Spleen (tissue), 11 donors: ENCODE data around the gene SMC4. TPM values are rescaled to one million over a fixed set of nuclear protein-coding genes. Genes with fewer than 3 reads are reported as not detected.

Source experiments
- DNase-seq: peaks from one replicate; pipeline ENCODE4 v3.0.0-alpha.2; 2020
- H3K27ac ChIP-seq, 8 donors: fragments of 200-600 bp; sonication (generic) in 7 of 8; 1 replicate in 4 of 8; 2 replicates in 4 of 8; pipeline versions ENCODE4 v1.5.0 to v1.8.0; 2016 to 2021; ENCODE audit warnings: inconsistent platforms in 4 of 8, mild to moderate bottlenecking in 4 of 8, moderate library complexity in 1 of 8
- H3K27me3 ChIP-seq, 7 donors: fragments of 200-600 bp; sonication (generic) in 6 of 7; replicated peaks in 1 of 7; 1 replicate in 4 of 7; 2 replicates in 3 of 7; pipeline versions ENCODE4 v1.5.0 to v1.8.0; 2016 to 2021; ENCODE audit warnings: inconsistent platforms in 3 of 7, mild to moderate bottlenecking in 1 of 7
- H3K36me3 ChIP-seq, 6 donors: fragments of 200-600 bp; sonication (generic) in 5 of 6; 1 replicate in 4 of 6; 2 replicates in 2 of 6; pipeline versions ENCODE4 v1.5.0 to v1.8.0; 2016 to 2021; ENCODE audit warnings: inconsistent platforms in 2 of 6
- H3K4me1 ChIP-seq, 6 donors: fragments of 200-600 bp; sonication (generic) in 5 of 6; 1 replicate in 3 of 6; 2 replicates in 3 of 6; pipeline versions ENCODE4 v1.5.0 to v1.8.0; 2016 to 2021; ENCODE audit warnings: inconsistent platforms in 3 of 6
- H3K4me3 ChIP-seq, 8 donors: fragments of 200-600 bp; sonication (generic) in 7 of 8; 1 replicate in 4 of 8; 2 replicates in 4 of 8; pipeline versions ENCODE4 v1.5.0 to v1.8.0; 2016 to 2021; ENCODE audit warnings: inconsistent platforms in 4 of 8, mild to moderate bottlenecking in 4 of 8, moderate library complexity in 2 of 8
- H3K9me3 ChIP-seq, 8 donors: fragments of 200-600 bp; sonication (generic) in 7 of 8; 1 replicate in 4 of 8; 2 replicates in 4 of 8; pipeline versions ENCODE4 v1.5.0 to v1.8.0; 2016 to 2021; ENCODE audit warnings: inconsistent platforms in 4 of 8
- POLR2A ChIP-seq, 3 donors: fragments of 450-650 bp; IDR thresholded peaks; one replicate each; pipeline ENCODE4 v1.5.1; 2017; ENCODE audit warnings: antibody characterized with exemption in 3 of 3, mild to moderate bottlenecking in 1 of 3
- POLR2AphosphoS5 ChIP-seq, 3 donors: sonication (generic); formaldehyde crosslinking; IDR thresholded peaks; one replicate each; pipeline ENCODE4 v1.5.1; 2017; ENCODE audit warnings: antibody characterized with exemption in 3 of 3
- WGBS, 5 donors: extraction: QIAGEN DNeasy Blood & Tissue Kit in 3 of 5; methylation state at CpG; one replicate each; pipeline versions ENCODE4 v1.1.5 to v1.1.7; 2013 to 2018; 5-methylcytosine and 5-hydroxymethylcytosine counted together
- intact Hi-C: fragments of 100-400 bp; cut with DNase I; formaldehyde crosslinking; loops from one replicate; pipeline ENCODE4 v1.15.0; 2023; ENCODE audit warnings: low total_unique reads
- polyA plus RNA-seq, 3 donors: library from polyadenylated mRNA; stranded (reverse); fragments of 200-250 nt; gene quantifications; one replicate each; pipeline ENCODE4 v1.2.1, GENCODE V29; 2013
- total RNA-seq, 7 donors: library from RNA; depleted of rRNA in 3 of 7; stranded (reverse); fragments of >200 nt in 3 of 7; fragmentation: NEBNext Ultra II Directional in 4 of 7; extraction: Animal tissue kit (Norgen Biotek cat#: 25700) in 4 of 7; gene quantifications; one replicate each; pipeline versions ENCODE4 v1.1.0 to v1.2.1, GENCODE V29; 2016 to 2021
- TF ChIP-seq, protein P1 (sequence below), 11 experiments: fragments of 200-600 bp in 7 of 11; fragments of 450-650 bp in 4 of 11; sonication (generic) in 4 of 11; IDR thresholded peaks in 8 of 11; conservative IDR thresholded peaks in 3 of 11; 1 replicate in 7 of 11; 2 replicates in 4 of 11; pipeline versions ENCODE4 v1.4.0 to v1.8.0; 2016 to 2021; ENCODE audit warnings: antibody characterized with exemption in 11 of 11, inconsistent platforms in 4 of 11, mild to moderate bottlenecking in 1 of 11
- donor health status: healthy with polysubstance abuse.
- donor health status: DM: no; HTN: no; CAD: no; lungs with moderate emphysema.
- donor health status: DM: no; HTN: no; CAD: no.
- donor health status: Bipolar disorder and iron deficiency.
- donor health status: healthy.
- donor health status: DM: no; HTN: no; CAD: no.
- donor health status: DM: yes; HTN: yes; CAD: no.

The SMC4 gene
- total and polyA plus RNA-seq, 10 donors, result 21.2 to 112 (median 52.0) TPM

GRCh38 chr3:160413613-160414248, 14.3 kb downstream of the SMC4 start:
- peaks cover 0 to 36% (median 2%) of the 10 kb centered on the region in 6 donors for H3K4me1 ChIP-seq
- H3K4me3 ChIP-seq, result no peak overlapping the region
- 36 to 41% (median 40%) methylated on average over 3 of the region's 3 CpGs for WGBS, 5 donors
- no peaks in the 10 kb centered on the region for H3K27me3 ChIP-seq
- intact Hi-C loops, result loop anchor here (10.0 kb wide), 1 partner anchor 379 kb away; no protein-coding TSS in a partner anchor
- peaks cover 0 to 87% (median 31%) of the 10 kb centered on the region in 6 donors for H3K36me3 ChIP-seq
- TF ChIP-seq POLR2AphosphoS5 (IDR thresholded peaks at IDR 0.05), result no peak
- TF ChIP-seq, protein P1, sequence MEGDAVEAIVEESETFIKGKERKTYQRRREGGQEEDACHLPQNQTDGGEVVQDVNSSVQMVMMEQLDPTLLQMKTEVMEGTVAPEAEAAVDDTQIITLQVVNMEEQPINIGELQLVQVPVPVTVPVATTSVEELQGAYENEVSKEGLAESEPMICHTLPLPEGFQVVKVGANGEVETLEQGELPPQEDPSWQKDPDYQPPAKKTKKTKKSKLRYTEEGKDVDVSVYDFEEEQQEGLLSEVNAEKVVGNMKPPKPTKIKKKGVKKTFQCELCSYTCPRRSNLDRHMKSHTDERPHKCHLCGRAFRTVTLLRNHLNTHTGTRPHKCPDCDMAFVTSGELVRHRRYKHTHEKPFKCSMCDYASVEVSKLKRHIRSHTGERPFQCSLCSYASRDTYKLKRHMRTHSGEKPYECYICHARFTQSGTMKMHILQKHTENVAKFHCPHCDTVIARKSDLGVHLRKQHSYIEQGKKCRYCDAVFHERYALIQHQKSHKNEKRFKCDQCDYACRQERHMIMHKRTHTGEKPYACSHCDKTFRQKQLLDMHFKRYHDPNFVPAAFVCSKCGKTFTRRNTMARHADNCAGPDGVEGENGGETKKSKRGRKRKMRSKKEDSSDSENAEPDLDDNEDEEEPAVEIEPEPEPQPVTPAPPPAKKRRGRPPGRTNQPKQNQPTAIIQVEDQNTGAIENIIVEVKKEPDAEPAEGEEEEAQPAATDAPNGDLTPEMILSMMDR (IDR thresholded peaks at IDR 0.05 in 8 of 11, conservative IDR thresholded peaks at IDR 0.05 in 3 of 11), result peak; percentile 58 to 87 (median 76)
- no peak overlapping the region for H3K27ac ChIP-seq
- peak; percentile 42 for DNase-seq
- no peaks in the 10 kb centered on the region for H3K9me3 ChIP-seq

GRCh38 chr3:160417311-160417710, 17.9 kb downstream of the SMC4 start:
- DNase-seq, result no peak
- Histone ChIP-seq H3K4me3 (no peak overlapping the region), H3K9me3 (no peaks in the 10 kb centered on the region), H3K27ac (no peak overlapping the region), H3K36me3 (peaks cover 0 to 98% (median 54%) of the 10 kb centered on the region in 6 donors), H3K4me1 (peaks cover 0 to 22% (median 0%) of the 10 kb centered on the region in 6 donors), H3K27me3 (no peaks in the 10 kb centered on the region)
- WGBS, 5 donors, result 60 to 99% (median 80%) methylated on average over 3 of the region's 3 CpGs
- TF ChIP-seq POLR2AphosphoS5 (IDR thresholded peaks at IDR 0.05) (no peak), POLR2A (IDR thresholded peaks at IDR 0.05) (no peak)
- TF ChIP-seq, protein P1 (IDR thresholded peaks at IDR 0.05 in 8 of 11, conservative IDR thresholded peaks at IDR 0.05 in 3 of 11), result no peak
- intact Hi-C loops, result loop anchor here (10.0 kb wide), 1 partner anchor 383 kb away; no protein-coding TSS in a partner anchor

DNA sequence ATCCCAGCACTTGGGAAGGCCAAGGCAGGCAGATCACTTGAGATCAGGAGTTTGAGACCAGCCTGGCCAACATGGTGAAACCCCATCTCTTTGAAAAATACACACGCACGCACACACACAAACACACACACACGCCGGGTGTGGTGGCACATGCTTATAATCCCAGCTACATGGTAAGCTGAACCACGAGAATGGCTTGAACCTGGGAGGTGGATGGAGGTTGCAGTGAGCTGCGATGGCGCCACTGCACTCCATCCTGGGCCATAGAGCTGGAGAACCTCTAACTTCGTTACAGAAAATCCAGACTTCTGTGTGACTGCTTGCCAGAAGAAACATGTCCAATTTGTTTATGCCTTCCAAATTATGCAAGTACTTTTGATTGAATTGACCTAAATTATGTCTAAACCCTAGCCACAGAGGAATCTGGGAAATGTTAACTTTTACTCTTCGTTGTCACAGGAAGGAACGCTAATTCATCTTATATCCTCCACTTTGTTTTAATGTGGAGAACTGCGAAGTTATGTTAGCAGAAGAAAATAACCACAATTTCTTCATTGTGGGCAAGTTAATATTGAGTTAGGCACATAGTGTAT, 28.5 kb downstream of the SMC4 start:
- TF ChIP-seq, protein P1 (IDR thresholded peaks at IDR 0.05 in 8 of 11, conservative IDR thresholded peaks at IDR 0.05 in 3 of 11), result no peak
- TF ChIP-seq POLR2AphosphoS5 (IDR thresholded peaks at IDR 0.05), result no peak
- no peak for TF ChIP-seq POLR2A (IDR thresholded peaks at IDR 0.05)
- DNase-seq, result no peak
- Histone ChIP-seq H3K4me3 (no peak overlapping the region), H3K36me3 (peaks cover 0 to 100% (median 72%) of the 10 kb centered on the region in 6 donors), H3K4me1 (no peaks in the 10 kb centered on the region), H3K9me3 (no peaks in the 10 kb centered on the region), H3K27me3 (no peaks in the 10 kb centered on the region), H3K27ac (no peak overlapping the region)
- intact Hi-C loops, result no loop called here
- WGBS, 5 donors, result 86 to 91% (median 89%) methylated on average over 11 of the region's 11 CpGs

GRCh38 chr3:160434071-160434470, 34.6 kb downstream of the SMC4 start:
- Histone ChIP-seq H3K4me1 (peaks cover 0 to 6% (median 0%) of the 10 kb centered on the region in 6 donors), H3K27me3 (no peaks in the 10 kb centered on the region), H3K9me3 (no peaks in the 10 kb centered on the region), H3K27ac (no peak overlapping the region), H3K4me3 (no peak overlapping the region), H3K36me3 (peaks cover 0 to 100% (median 53%) of the 10 kb centered on the region in 6 donors)
- TF ChIP-seq POLR2A (IDR thresholded peaks at IDR 0.05) (no peak), POLR2AphosphoS5 (IDR thresholded peaks at IDR 0.05) (no peak)
- TF ChIP-seq, protein P1 (IDR thresholded peaks at IDR 0.05 in 8 of 11, conservative IDR thresholded peaks at IDR 0.05 in 3 of 11), result no peak
- intact Hi-C loops, result no loop called here
- WGBS, 5 donors, result 75 to 95% (median 86%) methylated on average over 2 of the region's 2 CpGs
- DNase-seq, result no peak
